Esophagus squamous epithelium (tissue), 4 donors: ENCODE data around the gene FIGN.

Experiments used
- POLR2A ChIP-seq, 4 donors: fragments of 450-650 bp; IDR thresholded peaks; one replicate each; pipeline ENCODE4 v1.6.1; 2017; ENCODE audit warnings: antibody characterized with exemption in 4 of 4, mild to moderate bottlenecking in 4 of 4, moderate library complexity in 3 of 4
- TF ChIP-seq, protein P1 (sequence below), 6 experiments: fragments of 450-650 bp in 4 of 6; fragments of 200-600 bp in 2 of 6; sonication (generic) in 2 of 6; IDR thresholded peaks; one replicate each; pipeline ENCODE4 v1.5.1; 2016 to 2019; ENCODE audit warnings: antibody characterized with exemption in 6 of 6, mild to moderate bottlenecking in 4 of 6, moderate library complexity in 4 of 6

DNA sequence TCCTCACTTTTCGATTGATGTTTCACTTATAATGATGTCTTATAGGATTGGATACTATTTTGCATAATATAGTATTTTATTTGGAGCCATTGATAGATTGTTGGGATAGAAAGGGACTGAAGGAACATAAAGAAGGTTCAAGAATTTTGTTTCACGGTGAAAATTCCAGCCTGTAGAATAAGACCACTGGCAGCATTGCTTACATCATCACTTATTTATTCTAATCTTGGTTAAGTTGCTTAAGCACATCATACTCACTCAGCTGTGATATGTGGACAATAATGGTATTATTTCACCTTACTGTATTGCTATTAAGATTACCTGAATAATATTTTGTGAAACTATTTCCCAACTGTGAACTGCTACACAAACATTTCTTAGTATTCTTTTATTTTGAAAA is 118.3 kb downstream of the FIGN start:
- no peak for TF ChIP-seq POLR2A (IDR thresholded peaks at IDR 0.05)
- TF ChIP-seq, protein P1, sequence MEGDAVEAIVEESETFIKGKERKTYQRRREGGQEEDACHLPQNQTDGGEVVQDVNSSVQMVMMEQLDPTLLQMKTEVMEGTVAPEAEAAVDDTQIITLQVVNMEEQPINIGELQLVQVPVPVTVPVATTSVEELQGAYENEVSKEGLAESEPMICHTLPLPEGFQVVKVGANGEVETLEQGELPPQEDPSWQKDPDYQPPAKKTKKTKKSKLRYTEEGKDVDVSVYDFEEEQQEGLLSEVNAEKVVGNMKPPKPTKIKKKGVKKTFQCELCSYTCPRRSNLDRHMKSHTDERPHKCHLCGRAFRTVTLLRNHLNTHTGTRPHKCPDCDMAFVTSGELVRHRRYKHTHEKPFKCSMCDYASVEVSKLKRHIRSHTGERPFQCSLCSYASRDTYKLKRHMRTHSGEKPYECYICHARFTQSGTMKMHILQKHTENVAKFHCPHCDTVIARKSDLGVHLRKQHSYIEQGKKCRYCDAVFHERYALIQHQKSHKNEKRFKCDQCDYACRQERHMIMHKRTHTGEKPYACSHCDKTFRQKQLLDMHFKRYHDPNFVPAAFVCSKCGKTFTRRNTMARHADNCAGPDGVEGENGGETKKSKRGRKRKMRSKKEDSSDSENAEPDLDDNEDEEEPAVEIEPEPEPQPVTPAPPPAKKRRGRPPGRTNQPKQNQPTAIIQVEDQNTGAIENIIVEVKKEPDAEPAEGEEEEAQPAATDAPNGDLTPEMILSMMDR (IDR thresholded peaks at IDR 0.05): no peak
